Fibroblast of lung (primary cell): ENCODE data around the gene ANKFY1. TPM values are rescaled to one million over a fixed set of nuclear protein-coding genes. Genes with fewer than 3 reads are reported as not detected.
A peak's percentile ranks its signal among the peaks of the same experiment; 100 is the strongest.

Experiments used
- DNase-seq, 2 donors: peaks; one replicate each; pipeline versions ENCODE4 v3.0.0 to v3.0.0-alpha.2; 2010; ENCODE audit warnings: low read depth in 2 of 2
- H2AFZ ChIP-seq: 2 replicates; pipeline ENCODE4 v1.5.1; 2012; ENCODE audit warnings: low read length, control low read depth, inconsistent platforms
- H3K27ac ChIP-seq: 2 replicates; pipeline ENCODE4 v1.5.1; 2011; ENCODE audit warnings: low read length, control low read depth; ENCODE audit not compliant: insufficient read depth
- H3K27me3 ChIP-seq: 2 replicates; pipeline ENCODE4 v1.5.1; 2011; ENCODE audit warnings: mild to moderate bottlenecking, low read length; ENCODE audit not compliant: control insufficient read depth, insufficient read depth
- H3K36me3 ChIP-seq: 2 replicates; pipeline ENCODE4 v1.5.1; 2011; ENCODE audit warnings: low read length; ENCODE audit not compliant: control insufficient read depth, insufficient read depth
- H3K4me1 ChIP-seq: 2 replicates; pipeline ENCODE4 v1.5.1; 2011; ENCODE audit warnings: low read length; ENCODE audit not compliant: control insufficient read depth, insufficient read depth; ENCODE audit errors: extremely low read depth
- H3K4me2 ChIP-seq: 2 replicates; pipeline ENCODE4 v1.5.1; 2011; ENCODE audit warnings: low read length, control low read depth; ENCODE audit not compliant: insufficient read depth; ENCODE audit errors: extremely low read depth
- H3K4me3 ChIP-seq, 4 experiments: fragments of 200-600 bp in 1 of 4; sonication (generic) in 1 of 4; replicated peaks in 1 of 4; 2 replicates each; pipeline ENCODE4 v1.5.1; 2011 to 2016; ENCODE audit warnings: low read length in 4 of 4, low read depth in 3 of 4, mild to moderate bottlenecking in 3 of 4, control low read depth in 2 of 4, inconsistent platforms in 1 of 4, mixed read lengths in 1 of 4; ENCODE audit not compliant: insufficient read depth in 1 of 4; ENCODE audit errors: control extremely low read depth in 1 of 4
- H3K79me2 ChIP-seq: 2 replicates; pipeline ENCODE4 v1.5.1; 2012; ENCODE audit warnings: mild to moderate bottlenecking, low read length, inconsistent platforms; ENCODE audit not compliant: control insufficient read depth, insufficient read depth
- H3K9ac ChIP-seq: 2 replicates; pipeline ENCODE4 v1.5.1; 2011; ENCODE audit warnings: mild to moderate bottlenecking, low read length, control low read depth; ENCODE audit not compliant: insufficient read depth
- H3K9me3 ChIP-seq: 2 replicates; pipeline ENCODE4 v1.5.1; 2012; ENCODE audit warnings: low read depth, low read length; ENCODE audit not compliant: control insufficient read depth, insufficient read depth
- H4K20me1 ChIP-seq: 2 replicates; pipeline ENCODE4 v1.5.1; 2011; ENCODE audit warnings: low read length; ENCODE audit not compliant: control insufficient read depth, insufficient read depth; ENCODE audit errors: extremely low read depth
- EZH2 ChIP-seq: IDR thresholded peaks from 2 replicates; pipeline ENCODE4 v1.5.1; 2012; ENCODE audit warnings: low read length, control low read depth, mild to moderate bottlenecking; ENCODE audit errors: missing control alignments
- polyA plus RNA-seq, 2 donors: library from polyadenylated mRNA; depleted of rRNA in 1 of 2; stranded (reverse) in 1 of 2; unstranded in 1 of 2; fragments of >200 nt; gene quantifications; 2 replicates each; pipeline ENCODE4 v1.2.1, GENCODE V29; 2011 to 2012; ENCODE audit warnings: missing spikeins in 1 of 2
- total RNA-seq: library from RNA; depleted of rRNA; stranded (reverse); fragments of >200 nt; gene quantifications from 2 replicates; pipeline ENCODE4 v1.2.1, GENCODE V29; 2014
- TF ChIP-seq, protein P1 (sequence below), 2 donors: IDR thresholded peaks in 1 of 2; conservative IDR thresholded peaks in 1 of 2; 1 replicate in 1 of 2; 2 replicates in 1 of 2; pipeline ENCODE4 v1.5.1; 2011 to 2012; ENCODE audit warnings: low read length in 2 of 2, control low read depth in 1 of 2, inconsistent platforms in 1 of 2, low read depth in 1 of 2, mild to moderate bottlenecking in 1 of 2

The ANKFY1 gene
- total and polyA plus RNA-seq, 2 donors (not counting 1 experiment from before 2014, with no cell fraction given): 26.1 to 34.0 TPM

GRCh38 chr17:4276514-4276913 is 12.7 kb upstream of the ANKFY1 start:
- H3K9me3 ChIP-seq: no peaks in the 10 kb centered on the region
- peaks cover 2% of the 10 kb centered on the region for H3K79me2 ChIP-seq
- TF ChIP-seq, protein P1, sequence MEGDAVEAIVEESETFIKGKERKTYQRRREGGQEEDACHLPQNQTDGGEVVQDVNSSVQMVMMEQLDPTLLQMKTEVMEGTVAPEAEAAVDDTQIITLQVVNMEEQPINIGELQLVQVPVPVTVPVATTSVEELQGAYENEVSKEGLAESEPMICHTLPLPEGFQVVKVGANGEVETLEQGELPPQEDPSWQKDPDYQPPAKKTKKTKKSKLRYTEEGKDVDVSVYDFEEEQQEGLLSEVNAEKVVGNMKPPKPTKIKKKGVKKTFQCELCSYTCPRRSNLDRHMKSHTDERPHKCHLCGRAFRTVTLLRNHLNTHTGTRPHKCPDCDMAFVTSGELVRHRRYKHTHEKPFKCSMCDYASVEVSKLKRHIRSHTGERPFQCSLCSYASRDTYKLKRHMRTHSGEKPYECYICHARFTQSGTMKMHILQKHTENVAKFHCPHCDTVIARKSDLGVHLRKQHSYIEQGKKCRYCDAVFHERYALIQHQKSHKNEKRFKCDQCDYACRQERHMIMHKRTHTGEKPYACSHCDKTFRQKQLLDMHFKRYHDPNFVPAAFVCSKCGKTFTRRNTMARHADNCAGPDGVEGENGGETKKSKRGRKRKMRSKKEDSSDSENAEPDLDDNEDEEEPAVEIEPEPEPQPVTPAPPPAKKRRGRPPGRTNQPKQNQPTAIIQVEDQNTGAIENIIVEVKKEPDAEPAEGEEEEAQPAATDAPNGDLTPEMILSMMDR (conservative IDR thresholded peaks at IDR 0.05 in 1 of 2, IDR thresholded peaks at IDR 0.05 in 1 of 2; ENCODE audit: low read depth in 1 of 2, low read length in 2 of 2): no peak
- no peak for TF ChIP-seq EZH2
- no peaks in the 10 kb centered on the region for H3K27me3 ChIP-seq
- no peak overlapping the region for H2AFZ ChIP-seq
- no peak overlapping the region for H3K9ac ChIP-seq
- H3K4me3 ChIP-seq: no peak overlapping the region
- H3K4me1 ChIP-seq: no peaks in the 10 kb centered on the region
- DNase-seq: peak in 1 of 2 donors; percentile 24
- H3K4me2 ChIP-seq: no peak overlapping the region
- peaks cover 1% of the 10 kb centered on the region for H3K36me3 ChIP-seq
- no peaks in the 10 kb centered on the region for H4K20me1 ChIP-seq
- no peak overlapping the region for H3K27ac ChIP-seq

DNA sequence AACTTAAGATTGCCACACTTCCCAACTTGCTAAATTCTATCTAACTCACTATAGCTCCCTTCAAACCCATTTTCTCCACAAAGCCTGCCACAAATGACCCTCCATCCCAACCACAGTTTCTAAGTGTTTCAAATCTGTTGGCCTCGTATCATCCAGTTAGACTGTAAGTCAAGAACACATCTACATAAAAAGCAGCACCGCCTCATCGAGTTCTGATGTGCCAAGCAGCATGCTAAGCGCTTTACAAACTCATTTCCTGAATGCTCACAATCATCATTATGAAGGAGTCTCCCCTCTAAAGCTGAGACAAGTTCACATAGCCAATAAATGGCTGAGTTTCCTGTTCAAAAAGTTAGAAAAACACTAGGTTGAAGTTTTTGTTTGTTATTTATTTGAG is 9.2 kb upstream of the ANKFY1 start:
- H4K20me1 ChIP-seq: no peaks in the 10 kb centered on the region
- H3K36me3 ChIP-seq: peaks cover 1% of the 10 kb centered on the region
- H3K9me3 ChIP-seq: no peaks in the 10 kb centered on the region
- no peak overlapping the region for H2AFZ ChIP-seq
- no peaks in the 10 kb centered on the region for H3K4me1 ChIP-seq
- peaks cover 2% of the 10 kb centered on the region for H3K79me2 ChIP-seq
- no peak overlapping the region for H3K27ac ChIP-seq
- no peak overlapping the region for H3K9ac ChIP-seq
- TF ChIP-seq EZH2: no peak
- TF ChIP-seq, protein P1 (conservative IDR thresholded peaks at IDR 0.05 in 1 of 2, IDR thresholded peaks at IDR 0.05 in 1 of 2; ENCODE audit: low read depth in 1 of 2, low read length in 2 of 2): no peak
- H3K4me2 ChIP-seq: no peak overlapping the region
- H3K4me3 ChIP-seq: no peak overlapping the region
- DNase-seq: no peak
- no peaks in the 10 kb centered on the region for H3K27me3 ChIP-seq

GRCh38 chr17:4272213-4272971 is 8.6 kb upstream of the ANKFY1 start:
- peak in 1 of 2 donors; percentile 11 for DNase-seq
- Histone ChIP-seq H3K4me3 (no peak overlapping the region), H3K27ac (no peak overlapping the region)

More at GRCh38 chr17:4272213-4272971, 8.6 kb upstream of the ANKFY1 start:
- H3K4me2 ChIP-seq: no peak overlapping the region
- H3K9ac ChIP-seq: no peak overlapping the region
- H3K9me3 ChIP-seq: no peaks in the 10 kb centered on the region
- no peaks in the 10 kb centered on the region for H4K20me1 ChIP-seq
- H2AFZ ChIP-seq: no peak overlapping the region
- no peak for TF ChIP-seq EZH2
- TF ChIP-seq, protein P1 (conservative IDR thresholded peaks at IDR 0.05 in 1 of 2, IDR thresholded peaks at IDR 0.05 in 1 of 2; ENCODE audit: low read depth in 1 of 2, low read length in 2 of 2): no peak
- H3K79me2 ChIP-seq: peaks cover 2% of the 10 kb centered on the region
- H3K27me3 ChIP-seq: no peaks in the 10 kb centered on the region
- no peaks in the 10 kb centered on the region for H3K4me1 ChIP-seq
- H3K36me3 ChIP-seq: peaks cover 1% of the 10 kb centered on the region
